ENCODE measurements around the gene ZNF526.

DNA sequence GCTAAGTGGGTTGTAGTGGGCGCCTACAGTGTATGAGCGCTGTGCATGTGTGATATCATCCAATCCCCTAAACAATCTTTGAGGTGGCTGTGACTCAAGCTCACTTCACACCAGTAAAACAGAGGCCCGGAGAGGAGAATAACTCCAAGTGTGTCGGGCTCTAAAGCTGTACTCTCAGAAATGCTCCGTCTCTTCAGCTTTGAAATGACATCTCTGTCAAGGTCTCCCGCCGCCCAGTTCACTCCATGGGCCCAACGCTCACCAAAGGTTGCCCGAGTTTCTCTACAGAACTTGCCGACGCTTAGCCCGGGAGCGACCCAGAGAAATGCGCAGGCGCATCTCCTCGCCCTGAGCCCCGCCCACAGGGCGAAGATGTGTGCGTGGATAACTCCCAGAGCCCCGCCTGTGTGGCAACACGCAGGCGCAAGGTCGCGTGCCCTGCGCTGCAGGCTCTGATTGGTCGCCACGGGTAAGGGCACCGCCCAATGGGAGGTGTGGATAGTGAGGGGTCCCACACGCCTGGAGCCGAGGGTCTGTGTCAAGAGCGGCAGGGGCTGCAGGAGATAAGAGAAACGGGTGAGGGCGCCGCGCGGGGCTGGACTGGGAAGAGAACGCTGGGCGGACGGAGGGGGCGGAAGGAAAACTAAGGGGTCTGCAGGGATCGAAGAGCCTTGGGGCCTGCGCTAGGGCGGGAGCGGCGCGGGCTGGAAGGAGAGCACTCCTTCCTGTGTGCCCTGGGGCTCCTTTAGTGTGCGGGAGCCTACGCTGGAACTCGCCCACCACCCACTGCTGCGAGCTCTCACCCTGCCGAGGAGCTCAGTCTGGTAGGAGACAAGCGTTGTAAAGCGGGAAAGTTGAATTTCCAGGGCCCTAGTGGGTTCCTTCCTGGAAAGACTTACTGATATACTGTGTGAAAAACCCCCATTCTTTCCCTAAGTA, at the start of gene ZNF526:
- TF ChIP-seq EP300 (IDR thresholded peaks at IDR 0.05; ENCODE audit: borderline replicate concordance) (no peak), TCF12 (IDR thresholded peaks at IDR 0.05; ENCODE audit: low read depth) (no peak), EGR1 (IDR thresholded peaks at IDR 0.05) (no peak), CEBPB (IDR thresholded peaks at IDR 0.05) (no peak), FOXM1 (IDR thresholded peaks at IDR 0.05; ENCODE audit: borderline replicate concordance, low read depth) (no peak), ZBTB7A (IDR thresholded peaks at IDR 0.05; ENCODE audit: low read depth) (peak; percentile 98), CREB1 (IDR thresholded peaks at IDR 0.05; ENCODE audit: low read depth) (no peak)
- TF ChIP-seq, protein P1, sequence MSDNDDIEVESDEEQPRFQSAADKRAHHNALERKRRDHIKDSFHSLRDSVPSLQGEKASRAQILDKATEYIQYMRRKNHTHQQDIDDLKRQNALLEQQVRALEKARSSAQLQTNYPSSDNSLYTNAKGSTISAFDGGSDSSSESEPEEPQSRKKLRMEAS (IDR thresholded peaks at IDR 0.05): peak; percentile 39; the same call in 1 of the 2 replicates
- TF ChIP-seq, protein P2, sequence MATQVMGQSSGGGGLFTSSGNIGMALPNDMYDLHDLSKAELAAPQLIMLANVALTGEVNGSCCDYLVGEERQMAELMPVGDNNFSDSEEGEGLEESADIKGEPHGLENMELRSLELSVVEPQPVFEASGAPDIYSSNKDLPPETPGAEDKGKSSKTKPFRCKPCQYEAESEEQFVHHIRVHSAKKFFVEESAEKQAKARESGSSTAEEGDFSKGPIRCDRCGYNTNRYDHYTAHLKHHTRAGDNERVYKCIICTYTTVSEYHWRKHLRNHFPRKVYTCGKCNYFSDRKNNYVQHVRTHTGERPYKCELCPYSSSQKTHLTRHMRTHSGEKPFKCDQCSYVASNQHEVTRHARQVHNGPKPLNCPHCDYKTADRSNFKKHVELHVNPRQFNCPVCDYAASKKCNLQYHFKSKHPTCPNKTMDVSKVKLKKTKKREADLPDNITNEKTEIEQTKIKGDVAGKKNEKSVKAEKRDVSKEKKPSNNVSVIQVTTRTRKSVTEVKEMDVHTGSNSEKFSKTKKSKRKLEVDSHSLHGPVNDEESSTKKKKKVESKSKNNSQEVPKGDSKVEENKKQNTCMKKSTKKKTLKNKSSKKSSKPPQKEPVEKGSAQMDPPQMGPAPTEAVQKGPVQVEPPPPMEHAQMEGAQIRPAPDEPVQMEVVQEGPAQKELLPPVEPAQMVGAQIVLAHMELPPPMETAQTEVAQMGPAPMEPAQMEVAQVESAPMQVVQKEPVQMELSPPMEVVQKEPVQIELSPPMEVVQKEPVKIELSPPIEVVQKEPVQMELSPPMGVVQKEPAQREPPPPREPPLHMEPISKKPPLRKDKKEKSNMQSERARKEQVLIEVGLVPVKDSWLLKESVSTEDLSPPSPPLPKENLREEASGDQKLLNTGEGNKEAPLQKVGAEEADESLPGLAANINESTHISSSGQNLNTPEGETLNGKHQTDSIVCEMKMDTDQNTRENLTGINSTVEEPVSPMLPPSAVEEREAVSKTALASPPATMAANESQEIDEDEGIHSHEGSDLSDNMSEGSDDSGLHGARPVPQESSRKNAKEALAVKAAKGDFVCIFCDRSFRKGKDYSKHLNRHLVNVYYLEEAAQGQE (IDR thresholded peaks at IDR 0.05; ENCODE audit: low read depth): no peak

All from Ishikawa (cell line).